OCI-LY1 (cell line): ENCODE results near the gene MYLK2.

Experiments used
- H2AFZ ChIP-seq: fragments of 200-600 bp; sonication (generic), shearing (Covaris generic); 2 replicates; pipeline ENCODE4 v1.6.0; 2014; ENCODE audit warnings: antibody characterized with exemption, mild to moderate bottlenecking, low read length
- H3F3A ChIP-seq: fragments of 200-600 bp; sonication (generic), shearing (Covaris generic); 2 replicates; pipeline ENCODE4 v1.6.0; 2014; ENCODE audit warnings: mild to moderate bottlenecking, antibody characterized with exemption, low read length, moderate library complexity; ENCODE audit not compliant: insufficient read depth
- H3K27ac ChIP-seq: fragments of 200-600 bp; sonication (generic); 2 replicates; pipeline ENCODE4 v1.5.1; 2014; ENCODE audit warnings: low read length, mixed run types, mild to moderate bottlenecking, low read depth; ENCODE audit not compliant: poor library complexity, severe bottlenecking
- H3K27me3 ChIP-seq: fragments of 200-600 bp; sonication (generic); 2 replicates; pipeline ENCODE4 v1.6.0; 2014; ENCODE audit warnings: antibody characterized with exemption, mild to moderate bottlenecking, low read length, moderate library complexity; ENCODE audit not compliant: insufficient read depth
- H3K36me3 ChIP-seq: fragments of 200-600 bp; sonication (generic); 2 replicates; pipeline ENCODE4 v1.6.1; 2014; ENCODE audit warnings: mild to moderate bottlenecking, antibody characterized with exemption, low read length, moderate library complexity, mixed read lengths; ENCODE audit not compliant: insufficient read depth
- H3K4me1 ChIP-seq: fragments of 200-600 bp; sonication (generic); 2 replicates; pipeline ENCODE4 v1.5.1; 2014; ENCODE audit warnings: mild to moderate bottlenecking, low read length, moderate library complexity; ENCODE audit not compliant: insufficient read depth, severe bottlenecking
- H3K4me2 ChIP-seq: fragments of 200-600 bp; sonication (generic), shearing (Covaris generic); 2 replicates; pipeline ENCODE4 v1.6.1; 2014; ENCODE audit warnings: low read length
- H3K4me3 ChIP-seq: fragments of 200-600 bp; sonication (generic); 2 replicates; pipeline ENCODE4 v1.5.1; 2014; ENCODE audit warnings: low read length, low read depth, mild to moderate bottlenecking, mixed read lengths; ENCODE audit not compliant: poor library complexity, severe bottlenecking
- H3K79me2 ChIP-seq: fragments of 200-600 bp; shearing (Covaris generic); 2 replicates; pipeline ENCODE4 v1.6.1; 2016; ENCODE audit warnings: mixed run types, low read length, mixed read lengths; ENCODE audit not compliant: insufficient read depth
- H3K9ac ChIP-seq: fragments of 200-600 bp; sonication (generic), shearing (Covaris generic); 2 replicates; pipeline ENCODE4 v1.6.1; 2014; ENCODE audit warnings: mild to moderate bottlenecking, low read length, mixed read lengths
- H3K9me2 ChIP-seq: fragments of 200-600 bp; sonication (generic), shearing (Covaris generic); 2 replicates; pipeline ENCODE4 v1.6.1; 2014; ENCODE audit warnings: low read depth, mild to moderate bottlenecking, low read length, mixed read lengths
- H3K9me3 ChIP-seq: fragments of 200-600 bp; shearing (Covaris generic); 2 replicates; pipeline ENCODE4 v1.6.1; 2014; ENCODE audit warnings: low read length, mixed read lengths
- H4K20me1 ChIP-seq: fragments of 200-600 bp; sonication (generic), shearing (Covaris generic); 2 replicates; pipeline ENCODE4 v1.6.0; 2016; ENCODE audit warnings: mild to moderate bottlenecking, low read length; ENCODE audit not compliant: insufficient read depth
- EZH2 ChIP-seq: fragments of 200-600 bp; sonication (generic), shearing (Covaris generic); IDR thresholded peaks from 2 replicates; pipeline ENCODE4 v1.8.0; 2017; ENCODE audit warnings: borderline replicate concordance, mixed run types, mild to moderate bottlenecking, antibody characterized with exemption, low read length, moderate library complexity, mixed read lengths
- TF ChIP-seq, protein P1 (sequence below): fragments of 200-600 bp; sonication (generic), shearing (Covaris generic); IDR thresholded peaks from 2 replicates; pipeline ENCODE4 v1.5.1; 2017; ENCODE audit warnings: mild to moderate bottlenecking, antibody characterized with exemption, low read length, moderate library complexity, mixed read lengths

Gene MYLK2

GRCh38 chr20:31877684-31878083 lies 58.5 kb downstream of the MYLK2 start:
- TF ChIP-seq EZH2 = no peak
- TF ChIP-seq, protein P1, sequence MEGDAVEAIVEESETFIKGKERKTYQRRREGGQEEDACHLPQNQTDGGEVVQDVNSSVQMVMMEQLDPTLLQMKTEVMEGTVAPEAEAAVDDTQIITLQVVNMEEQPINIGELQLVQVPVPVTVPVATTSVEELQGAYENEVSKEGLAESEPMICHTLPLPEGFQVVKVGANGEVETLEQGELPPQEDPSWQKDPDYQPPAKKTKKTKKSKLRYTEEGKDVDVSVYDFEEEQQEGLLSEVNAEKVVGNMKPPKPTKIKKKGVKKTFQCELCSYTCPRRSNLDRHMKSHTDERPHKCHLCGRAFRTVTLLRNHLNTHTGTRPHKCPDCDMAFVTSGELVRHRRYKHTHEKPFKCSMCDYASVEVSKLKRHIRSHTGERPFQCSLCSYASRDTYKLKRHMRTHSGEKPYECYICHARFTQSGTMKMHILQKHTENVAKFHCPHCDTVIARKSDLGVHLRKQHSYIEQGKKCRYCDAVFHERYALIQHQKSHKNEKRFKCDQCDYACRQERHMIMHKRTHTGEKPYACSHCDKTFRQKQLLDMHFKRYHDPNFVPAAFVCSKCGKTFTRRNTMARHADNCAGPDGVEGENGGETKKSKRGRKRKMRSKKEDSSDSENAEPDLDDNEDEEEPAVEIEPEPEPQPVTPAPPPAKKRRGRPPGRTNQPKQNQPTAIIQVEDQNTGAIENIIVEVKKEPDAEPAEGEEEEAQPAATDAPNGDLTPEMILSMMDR = no peak
- Histone ChIP-seq H3K4me2 (no peak overlapping the region), H3K4me1 (peaks cover 10% of the 10 kb centered on the region), H4K20me1 (no peaks in the 10 kb centered on the region), H3K79me2 (no peaks in the 10 kb centered on the region), H3K9me2 (no peaks in the 10 kb centered on the region), H3F3A (peaks cover 3% of the 10 kb centered on the region; the same call in 1 of the 2 replicates), H3K27me3 (no peaks in the 10 kb centered on the region), H2AFZ (no peak overlapping the region), H3K4me3 (no peak overlapping the region), H3K9ac (no peak overlapping the region), H3K27ac (no peak overlapping the region), H3K36me3 (no peaks in the 10 kb centered on the region), H3K9me3 (no peaks in the 10 kb centered on the region)

DNA sequence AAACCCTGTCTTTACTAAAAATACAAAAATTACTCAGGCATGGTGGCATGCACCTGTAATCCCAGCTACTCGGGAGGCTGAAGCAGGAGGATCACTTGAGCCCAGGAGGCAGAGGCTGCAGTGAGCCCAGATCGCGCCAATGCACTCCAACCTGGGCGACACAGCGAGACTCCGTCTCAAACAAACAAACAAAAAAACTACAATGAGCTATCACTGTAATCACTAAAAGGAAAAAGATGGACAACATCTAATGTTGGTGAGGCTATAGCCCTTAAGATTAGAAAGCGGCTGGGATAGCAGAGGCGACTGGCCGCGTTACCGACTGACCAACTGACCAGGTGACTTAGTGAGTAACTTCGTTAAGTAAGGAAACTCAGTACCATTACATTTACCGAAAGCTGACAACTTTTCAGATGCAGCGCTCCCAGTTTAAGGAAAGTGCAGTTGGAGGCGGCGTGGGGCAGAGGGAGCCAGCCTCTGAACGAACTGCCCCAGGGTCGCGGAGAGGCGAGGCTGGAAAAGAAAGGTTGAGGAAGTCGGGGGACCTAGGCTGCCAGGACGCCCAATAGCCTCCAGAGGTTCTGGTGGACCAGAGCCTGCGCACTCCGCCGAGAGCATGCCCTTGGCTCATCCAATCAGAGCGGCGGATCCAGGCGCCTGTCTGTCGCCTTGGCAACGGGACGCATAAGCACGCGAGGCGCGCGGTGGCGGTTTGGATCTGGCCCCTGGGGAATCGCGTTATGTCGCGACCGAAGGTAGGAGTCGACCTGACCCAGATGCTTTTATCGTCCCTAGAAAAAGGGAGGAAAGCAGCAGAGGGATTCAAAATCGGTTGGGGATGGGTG lies 60.2 kb downstream of the MYLK2 start:
- TF ChIP-seq, protein P1 = no peak
- TF ChIP-seq EZH2 = no peak

DNA sequence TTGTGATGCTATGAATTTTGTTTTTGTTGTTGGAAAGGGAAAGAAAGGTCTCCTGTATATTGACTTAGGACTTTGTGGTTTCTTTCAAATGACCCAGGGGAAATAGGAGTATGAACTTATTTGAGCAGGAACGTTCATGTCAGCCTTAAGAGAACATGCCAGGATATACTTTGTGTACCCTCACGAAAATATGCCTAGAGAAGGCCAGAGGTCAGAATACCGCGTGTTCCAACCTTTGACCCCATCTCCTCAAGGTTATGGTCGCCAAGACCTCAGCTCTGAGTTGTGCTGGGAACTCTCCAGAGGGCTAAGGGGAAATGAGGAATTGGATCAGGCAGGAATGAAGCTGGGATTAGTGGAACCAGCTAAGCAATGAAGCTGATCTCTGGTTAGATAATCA lies 62.8 kb downstream of the MYLK2 start:
- no peaks in the 10 kb centered on the region for H4K20me1 ChIP-seq
- no peak overlapping the region for H3K9ac ChIP-seq
- no peaks in the 10 kb centered on the region for H3K36me3 ChIP-seq
- H3K4me2 ChIP-seq = no peak overlapping the region
- H3K27ac ChIP-seq = no peak overlapping the region
- peaks cover 10% of the 10 kb centered on the region for H3K4me1 ChIP-seq
- no peak for TF ChIP-seq EZH2
- TF ChIP-seq, protein P1 = no peak
- no peak overlapping the region for H3K4me3 ChIP-seq
- no peak overlapping the region for H2AFZ ChIP-seq
- H3F3A ChIP-seq = peaks cover 3% of the 10 kb centered on the region; the same call in 1 of the 2 replicates
- no peaks in the 10 kb centered on the region for H3K27me3 ChIP-seq
- no peaks in the 10 kb centered on the region for H3K9me3 ChIP-seq
- H3K9me2 ChIP-seq = no peaks in the 10 kb centered on the region
- H3K79me2 ChIP-seq = no peaks in the 10 kb centered on the region

More for the DNA sequence above, 60.2 kb downstream of the MYLK2 start:
- Histone ChIP-seq H3K4me3 (peak overlapping the region; percentile 71), H3K4me2 (peak overlapping the region; percentile 99), H3K9ac (peak overlapping the region; percentile 71), H3K4me1 (peaks cover 10% of the 10 kb centered on the region), H4K20me1 (no peaks in the 10 kb centered on the region), H3K27me3 (no peaks in the 10 kb centered on the region), H3K9me2 (no peaks in the 10 kb centered on the region), H3K9me3 (no peaks in the 10 kb centered on the region), H3K36me3 (no peaks in the 10 kb centered on the region), H3K79me2 (no peaks in the 10 kb centered on the region), H2AFZ (peak overlapping the region; percentile 100), H3K27ac (no peak overlapping the region), H3F3A (peaks cover 3% of the 10 kb centered on the region; the same call in 1 of the 2 replicates)
